Measurements from ENCODE around the gene ELOVL5.

The ELOVL5 gene

GRCh38 chr6:53236241-53236640 is 112.5 kb downstream of the ELOVL5 start:
- DNase-seq: no peak

- no peak for DNase-seq
Measured at GRCh38 chr6:53235508-53235907, 113.2 kb downstream of the ELOVL5 start.

- DNase-seq: no peak
Measured at GRCh38 chr6:53233309-53233708, 115.4 kb downstream of the ELOVL5 start.

- no peak for DNase-seq
Measured at GRCh38 chr6:53230775-53231467, 117.8 kb downstream of the ELOVL5 start.

GRCh38 chr6:53227847-53228246 is 120.9 kb downstream of the ELOVL5 start:
- DNase-seq: no peak

- no peak for DNase-seq
Measured at GRCh38 chr6:53220605-53221004, 128.1 kb downstream of the ELOVL5 start.
